Spleen (tissue), 11 donors: ENCODE measurements around the gene CS. TPM values are rescaled to one million over a fixed set of nuclear protein-coding genes. Genes with fewer than 3 reads are reported as not detected.

Source experiments
- DNase-seq: peaks from one replicate; pipeline ENCODE4 v3.0.0-alpha.2; 2020
- H3K27ac ChIP-seq, 8 donors: fragments of 200-600 bp; sonication (generic) in 7 of 8; 1 replicate in 4 of 8; 2 replicates in 4 of 8; pipeline versions ENCODE4 v1.5.0 to v1.8.0; 2016 to 2021; ENCODE audit warnings: inconsistent platforms in 4 of 8, mild to moderate bottlenecking in 4 of 8, moderate library complexity in 1 of 8
- H3K27me3 ChIP-seq, 7 donors: fragments of 200-600 bp; sonication (generic) in 6 of 7; replicated peaks in 1 of 7; 1 replicate in 4 of 7; 2 replicates in 3 of 7; pipeline versions ENCODE4 v1.5.0 to v1.8.0; 2016 to 2021; ENCODE audit warnings: inconsistent platforms in 3 of 7, mild to moderate bottlenecking in 1 of 7
- H3K36me3 ChIP-seq, 6 donors: fragments of 200-600 bp; sonication (generic) in 5 of 6; 1 replicate in 4 of 6; 2 replicates in 2 of 6; pipeline versions ENCODE4 v1.5.0 to v1.8.0; 2016 to 2021; ENCODE audit warnings: inconsistent platforms in 2 of 6
- H3K4me1 ChIP-seq, 6 donors: fragments of 200-600 bp; sonication (generic) in 5 of 6; 1 replicate in 3 of 6; 2 replicates in 3 of 6; pipeline versions ENCODE4 v1.5.0 to v1.8.0; 2016 to 2021; ENCODE audit warnings: inconsistent platforms in 3 of 6
- H3K4me3 ChIP-seq, 8 donors: fragments of 200-600 bp; sonication (generic) in 7 of 8; 1 replicate in 4 of 8; 2 replicates in 4 of 8; pipeline versions ENCODE4 v1.5.0 to v1.8.0; 2016 to 2021; ENCODE audit warnings: inconsistent platforms in 4 of 8, mild to moderate bottlenecking in 4 of 8, moderate library complexity in 2 of 8
- H3K9me3 ChIP-seq, 8 donors: fragments of 200-600 bp; sonication (generic) in 7 of 8; 1 replicate in 4 of 8; 2 replicates in 4 of 8; pipeline versions ENCODE4 v1.5.0 to v1.8.0; 2016 to 2021; ENCODE audit warnings: inconsistent platforms in 4 of 8
- CTCF ChIP-seq, 11 experiments: fragments of 200-600 bp in 7 of 11; fragments of 450-650 bp in 4 of 11; sonication (generic) in 4 of 11; IDR thresholded peaks in 8 of 11; conservative IDR thresholded peaks in 3 of 11; 1 replicate in 7 of 11; 2 replicates in 4 of 11; pipeline versions ENCODE4 v1.4.0 to v1.8.0; 2016 to 2021; ENCODE audit warnings: antibody characterized with exemption in 11 of 11, inconsistent platforms in 4 of 11, mild to moderate bottlenecking in 1 of 11
- POLR2A ChIP-seq, 3 donors: fragments of 450-650 bp; IDR thresholded peaks; one replicate each; pipeline ENCODE4 v1.5.1; 2017; ENCODE audit warnings: antibody characterized with exemption in 3 of 3, mild to moderate bottlenecking in 1 of 3
- POLR2AphosphoS5 ChIP-seq, 3 donors: sonication (generic); formaldehyde crosslinking; IDR thresholded peaks; one replicate each; pipeline ENCODE4 v1.5.1; 2017; ENCODE audit warnings: antibody characterized with exemption in 3 of 3
- WGBS, 5 donors: extraction: QIAGEN DNeasy Blood & Tissue Kit in 3 of 5; methylation state at CpG; one replicate each; pipeline versions ENCODE4 v1.1.5 to v1.1.7; 2013 to 2018; 5-methylcytosine and 5-hydroxymethylcytosine counted together
- intact Hi-C: fragments of 100-400 bp; cut with DNase I; formaldehyde crosslinking; loops from one replicate; pipeline ENCODE4 v1.15.0; 2023; ENCODE audit warnings: low total_unique reads
- polyA plus RNA-seq, 3 donors: library from polyadenylated mRNA; stranded (reverse); fragments of 200-250 nt; gene quantifications; one replicate each; pipeline ENCODE4 v1.2.1, GENCODE V29; 2013
- total RNA-seq, 7 donors: library from RNA; depleted of rRNA in 3 of 7; stranded (reverse); fragments of >200 nt in 3 of 7; fragmentation: NEBNext Ultra II Directional in 4 of 7; extraction: Animal tissue kit (Norgen Biotek cat#: 25700) in 4 of 7; gene quantifications; one replicate each; pipeline versions ENCODE4 v1.1.0 to v1.2.1, GENCODE V29; 2016 to 2021
- donor health status: healthy with polysubstance abuse.
- donor health status: DM: no; HTN: no; CAD: no; lungs with moderate emphysema.
- donor health status: DM: no; HTN: no; CAD: no.
- donor health status: Bipolar disorder and iron deficiency.
- donor health status: healthy.
- donor health status: DM: no; HTN: no; CAD: no.
- donor health status: DM: yes; HTN: yes; CAD: no.

Gene CS
- total and polyA plus RNA-seq, 10 donors: 35.6 to 141 (median 125) TPM

- peak within 1 kb of the TSS; percentile 68 to 99 (median 78) for H3K4me3 ChIP-seq
- DNase-seq: peak; percentile 99
- intact Hi-C loops: no loop called here
- no peaks in the 10 kb centered on the region for H3K9me3 ChIP-seq
- peaks cover 6 to 30% (median 21%) of the 10 kb centered on the region in 6 donors for H3K4me1 ChIP-seq
- H3K27ac ChIP-seq: peak within 1 kb of the TSS; percentile 91 to 97 (median 95)
- TF ChIP-seq CTCF (IDR thresholded peaks at IDR 0.05 in 8 of 11, conservative IDR thresholded peaks at IDR 0.05 in 3 of 11): peak in 6 of 11 experiments; percentile 21 to 52 (median 41)
- peak; percentile 90 to 96 (median 93) for TF ChIP-seq POLR2AphosphoS5 (IDR thresholded peaks at IDR 0.05)
- TF ChIP-seq POLR2A (IDR thresholded peaks at IDR 0.05): peak in 1 of 3 donors; percentile 82
- H3K36me3 ChIP-seq: peaks cover 0 to 71% (median 26%) of the 10 kb centered on the region in 6 donors
- H3K27me3 ChIP-seq: no peaks in the 10 kb centered on the region
- WGBS, 5 donors: 0% methylated on average over 36 to 62 of the region's 62 CpGs
These were observed 15.7 kb upstream of the CS start, which contains the start of gene CNPY2 for GRCh38 chr12:56315622-56316473. Gene CNPY2 (minus strand): TSS chr12:56315988. CDS start chr12:56315217, 771 bp downstream.

- 1 to 8% (median 1%) methylated on average over 6 to 11 of the region's 11 CpGs for WGBS, 5 donors
- Histone ChIP-seq H3K27ac (peak overlapping the region; percentile 91 to 97 (median 95)), H3K4me1 (peaks cover 6 to 30% (median 21%) of the 10 kb centered on the region in 6 donors), H3K4me3 (peak overlapping the region; percentile 68 to 99 (median 78)), H3K36me3 (peaks cover 0 to 71% (median 28%) of the 10 kb centered on the region in 6 donors), H3K27me3 (no peaks in the 10 kb centered on the region), H3K9me3 (no peaks in the 10 kb centered on the region)
- no peak for DNase-seq
- intact Hi-C loops: no loop called here
- TF ChIP-seq POLR2A (IDR thresholded peaks at IDR 0.05) (no peak), POLR2AphosphoS5 (IDR thresholded peaks at IDR 0.05) (no peak), CTCF (IDR thresholded peaks at IDR 0.05 in 8 of 11, conservative IDR thresholded peaks at IDR 0.05 in 3 of 11) (no peak)
These were observed 15.1 kb upstream of the CS start for GRCh38 chr12:56315249-56315621.

- Histone ChIP-seq H3K4me3 (no peak overlapping the region), H3K36me3 (peaks cover 0 to 89% (median 33%) of the 10 kb centered on the region in 6 donors), H3K9me3 (no peaks in the 10 kb centered on the region), H3K27me3 (no peaks in the 10 kb centered on the region), H3K4me1 (peaks cover 3 to 18% (median 13%) of the 10 kb centered on the region in 6 donors), H3K27ac (no peak overlapping the region)
- intact Hi-C loops: no loop called here
- no peak for DNase-seq
- TF ChIP-seq POLR2AphosphoS5 (IDR thresholded peaks at IDR 0.05) (no peak), CTCF (IDR thresholded peaks at IDR 0.05 in 8 of 11, conservative IDR thresholded peaks at IDR 0.05 in 3 of 11) (no peak), POLR2A (IDR thresholded peaks at IDR 0.05) (no peak)
- WGBS, 5 donors: 94 to 96% (median 95%) methylated on average over 12 of the region's 12 CpGs
These were observed 10.9 kb upstream of the CS start for GRCh38 chr12:56311003-56311402.

GRCh38 chr12:56308714-56309113 is 8.6 kb upstream of the CS start:
- H3K36me3 ChIP-seq: peaks cover 0 to 100% (median 34%) of the 10 kb centered on the region in 6 donors
- H3K4me3 ChIP-seq: no peak overlapping the region
- H3K9me3 ChIP-seq: no peaks in the 10 kb centered on the region
- H3K27me3 ChIP-seq: no peaks in the 10 kb centered on the region
- H3K27ac ChIP-seq: no peak overlapping the region
- intact Hi-C loops: no loop called here
- no peak for TF ChIP-seq POLR2AphosphoS5 (IDR thresholded peaks at IDR 0.05)
- no peak for TF ChIP-seq POLR2A (IDR thresholded peaks at IDR 0.05)
- TF ChIP-seq CTCF (IDR thresholded peaks at IDR 0.05 in 8 of 11, conservative IDR thresholded peaks at IDR 0.05 in 3 of 11): no peak
- 86 to 92% (median 90%) methylated on average over 3 of the region's 3 CpGs for WGBS, 5 donors
- DNase-seq: no peak
- H3K4me1 ChIP-seq: peaks cover 0 to 1% (median 0%) of the 10 kb centered on the region in 6 donors
